Measurements from ENCODE around the gene TYMS. TPM values are rescaled to one million over a fixed set of nuclear protein-coding genes. Genes with fewer than 3 reads are reported as not detected.

Gene TYMS
- polyA plus RNA-seq, 1 donor from 2014 or later: 3.3 TPM

- Histone ChIP-seq H3K9ac (ENCODE audit: low read length) (peak overlapping the region; percentile 16), H2AFZ (ENCODE audit: low read depth, low read length) (peak overlapping the region; percentile 40), H3K27ac (ENCODE audit: low read length) (no peak overlapping the region), H3K4me3 (ENCODE audit: low read length) (peak overlapping the region; percentile 66), H3K79me2 (replicated peaks; ENCODE audit: insufficient read depth, low read length) (no peaks in the 10 kb centered on the region), H3K27me3 (ENCODE audit: insufficient read depth, low read depth, low read length) (peaks cover 8% of the 10 kb centered on the region), H3K9me2 (ENCODE audit: insufficient read depth, low read length) (no peaks in the 10 kb centered on the region), H3K9me3 (ENCODE audit: low read length) (peaks cover 7% of the 10 kb centered on the region), H3K4me2 (ENCODE audit: low read length) (peak overlapping the region; percentile 32), H4K20me1 (ENCODE audit: insufficient read depth) (no peaks in the 10 kb centered on the region), H3K36me3 (ENCODE audit: insufficient read depth, low read length) (no peaks in the 10 kb centered on the region), H3F3A (ENCODE audit: insufficient read depth, low read length, poor library complexity, severe bottlenecking) (no peaks in the 10 kb centered on the region)
- TF ChIP-seq EP300 (conservative IDR thresholded peaks at IDR 0.05; ENCODE audit: poor library complexity, severe bottlenecking) (no peak), RAD21 (conservative IDR thresholded peaks at IDR 0.05) (no peak), EZH2 (IDR thresholded peaks at IDR 0.05; ENCODE audit: borderline replicate concordance, insufficient read depth, low read length, poor library complexity, severe bottlenecking) (no peak), TAF1 (IDR thresholded peaks at IDR 0.05; ENCODE audit: low read depth) (no peak), MXI1 (conservative IDR thresholded peaks at IDR 0.05; ENCODE audit: poor library complexity, severe bottlenecking) (no peak), CTCF (IDR thresholded peaks at IDR 0.05; ENCODE audit: poor library complexity, severe bottlenecking) (no peak), POLR2AphosphoS5 (IDR thresholded peaks at IDR 0.05) (no peak), SMC3 (conservative IDR thresholded peaks at IDR 0.05; ENCODE audit: poor library complexity) (no peak)
- TF ChIP-seq, protein P1, sequence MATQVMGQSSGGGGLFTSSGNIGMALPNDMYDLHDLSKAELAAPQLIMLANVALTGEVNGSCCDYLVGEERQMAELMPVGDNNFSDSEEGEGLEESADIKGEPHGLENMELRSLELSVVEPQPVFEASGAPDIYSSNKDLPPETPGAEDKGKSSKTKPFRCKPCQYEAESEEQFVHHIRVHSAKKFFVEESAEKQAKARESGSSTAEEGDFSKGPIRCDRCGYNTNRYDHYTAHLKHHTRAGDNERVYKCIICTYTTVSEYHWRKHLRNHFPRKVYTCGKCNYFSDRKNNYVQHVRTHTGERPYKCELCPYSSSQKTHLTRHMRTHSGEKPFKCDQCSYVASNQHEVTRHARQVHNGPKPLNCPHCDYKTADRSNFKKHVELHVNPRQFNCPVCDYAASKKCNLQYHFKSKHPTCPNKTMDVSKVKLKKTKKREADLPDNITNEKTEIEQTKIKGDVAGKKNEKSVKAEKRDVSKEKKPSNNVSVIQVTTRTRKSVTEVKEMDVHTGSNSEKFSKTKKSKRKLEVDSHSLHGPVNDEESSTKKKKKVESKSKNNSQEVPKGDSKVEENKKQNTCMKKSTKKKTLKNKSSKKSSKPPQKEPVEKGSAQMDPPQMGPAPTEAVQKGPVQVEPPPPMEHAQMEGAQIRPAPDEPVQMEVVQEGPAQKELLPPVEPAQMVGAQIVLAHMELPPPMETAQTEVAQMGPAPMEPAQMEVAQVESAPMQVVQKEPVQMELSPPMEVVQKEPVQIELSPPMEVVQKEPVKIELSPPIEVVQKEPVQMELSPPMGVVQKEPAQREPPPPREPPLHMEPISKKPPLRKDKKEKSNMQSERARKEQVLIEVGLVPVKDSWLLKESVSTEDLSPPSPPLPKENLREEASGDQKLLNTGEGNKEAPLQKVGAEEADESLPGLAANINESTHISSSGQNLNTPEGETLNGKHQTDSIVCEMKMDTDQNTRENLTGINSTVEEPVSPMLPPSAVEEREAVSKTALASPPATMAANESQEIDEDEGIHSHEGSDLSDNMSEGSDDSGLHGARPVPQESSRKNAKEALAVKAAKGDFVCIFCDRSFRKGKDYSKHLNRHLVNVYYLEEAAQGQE (IDR thresholded peaks at IDR 0.05; ENCODE audit: borderline replicate concordance): no peak
Measured at GRCh38 chr18:711657-712400, 54.4 kb downstream of the TYMS start.

GRCh38 chr18:712401-713134 lies 55.1 kb downstream of the TYMS start, which contains the start of gene ENOSF1:
TSS of gene ENOSF1 (minus strand) at chr18:712630. CDS start at chr18:712587, 43 bp downstream.
- Histone ChIP-seq H3K27me3 (ENCODE audit: insufficient read depth, low read depth, low read length) (peaks cover 8% of the 10 kb centered on the region), H3K27ac (ENCODE audit: low read length) (no peak within 1 kb of the TSS), H3K79me2 (replicated peaks; ENCODE audit: insufficient read depth, low read length) (no peaks in the 10 kb centered on the region), H4K20me1 (ENCODE audit: insufficient read depth) (no peaks in the 10 kb centered on the region), H3K9ac (ENCODE audit: low read length) (peak within 1 kb of the TSS; percentile 16), H3K9me3 (ENCODE audit: low read length) (peaks cover 7% of the 10 kb centered on the region), H3K9me2 (ENCODE audit: insufficient read depth, low read length) (no peaks in the 10 kb centered on the region), H3K36me3 (ENCODE audit: insufficient read depth, low read length) (no peaks in the 10 kb centered on the region), H3K4me2 (ENCODE audit: low read length) (peak within 1 kb of the TSS; percentile 32), H3F3A (ENCODE audit: insufficient read depth, low read length, poor library complexity, severe bottlenecking) (no peaks in the 10 kb centered on the region), H3K4me3 (ENCODE audit: low read length) (peak within 1 kb of the TSS; percentile 66), H2AFZ (ENCODE audit: low read depth, low read length) (peak within 1 kb of the TSS; percentile 40)
- no peak for TF ChIP-seq MXI1 (conservative IDR thresholded peaks at IDR 0.05; ENCODE audit: poor library complexity, severe bottlenecking)
- TF ChIP-seq CTCF (IDR thresholded peaks at IDR 0.05; ENCODE audit: poor library complexity, severe bottlenecking): peak; percentile 41
